MM.1S (cell line): ENCODE results near the gene ADAMTS19.

ENCODE experiments used
- DNase-seq: peaks from one replicate; pipeline ENCODE4 v3.0.0-alpha.2; 2015
- H2AFZ ChIP-seq: fragments of 300-600 bp; sonication (generic); 2 replicates; pipeline ENCODE4 v1.6.0; 2016; ENCODE audit warnings: antibody characterized with exemption, low read length
- H3F3A ChIP-seq: fragments of 300-600 bp; sonication (generic); 2 replicates; pipeline ENCODE4 v1.6.1; 2016; ENCODE audit warnings: mild to moderate bottlenecking, antibody characterized with exemption, low read length, moderate library complexity, mixed read lengths; ENCODE audit not compliant: insufficient read depth
- H3K27ac ChIP-seq: fragments of 300-600 bp; sonication (generic); 2 replicates; pipeline ENCODE4 v1.5.1; 2016; ENCODE audit warnings: mild to moderate bottlenecking, low read length
- H3K27me3 ChIP-seq: fragments of 300-600 bp; sonication (generic); replicated peaks from 2 replicates; pipeline ENCODE4 v1.6.0; 2016; ENCODE audit warnings: low read length; ENCODE audit not compliant: insufficient read depth
- H3K36me3 ChIP-seq: fragments of 300-600 bp; sonication (generic); replicated peaks from 2 replicates; pipeline ENCODE4 v1.6.1; 2016; ENCODE audit warnings: mild to moderate bottlenecking, low read length, mixed read lengths; ENCODE audit not compliant: insufficient read depth
- H3K4me1 ChIP-seq: fragments of 300-600 bp; sonication (generic); 2 replicates; pipeline ENCODE4 v1.6.1; 2016; ENCODE audit warnings: low read length, mixed read lengths
- H3K4me2 ChIP-seq: fragments of 300-600 bp; sonication (generic); 2 replicates; pipeline ENCODE4 v1.6.0; 2016; ENCODE audit warnings: low read depth, low read length
- H3K4me3 ChIP-seq: fragments of 300-600 bp; sonication (generic); 2 replicates; pipeline ENCODE4 v1.5.1; 2016; ENCODE audit warnings: low read length, mixed read lengths
- H3K79me2 ChIP-seq: fragments of 300-600 bp; sonication (generic); 2 replicates; pipeline ENCODE4 v1.6.1; 2016; ENCODE audit warnings: mixed run types, low read length, mixed read lengths
- H3K9ac ChIP-seq: fragments of 300-600 bp; sonication (generic); 2 replicates; pipeline ENCODE4 v1.6.1; 2016; ENCODE audit warnings: low read length, mixed read lengths
- H3K9me2 ChIP-seq: fragments of 300-600 bp; sonication (generic); replicated peaks from 2 replicates; pipeline ENCODE4 v1.6.1; 2016; ENCODE audit warnings: mild to moderate bottlenecking, low read length, mixed read lengths; ENCODE audit not compliant: insufficient read depth
- H3K9me3 ChIP-seq: fragments of 300-600 bp; sonication (generic); replicated peaks from 2 replicates; pipeline ENCODE4 v1.6.1; 2016; ENCODE audit warnings: mild to moderate bottlenecking, low read length, mixed read lengths; ENCODE audit not compliant: insufficient read depth
- H4K20me1 ChIP-seq: fragments of 300-600 bp; sonication (generic); 2 replicates; pipeline ENCODE4 v1.6.1; 2016; ENCODE audit warnings: mild to moderate bottlenecking, low read length, moderate library complexity, mixed read lengths; ENCODE audit not compliant: insufficient read depth
- EZH2 ChIP-seq: fragments of 300-600 bp; sonication (generic); optimal IDR thresholded peaks from 2 replicates; pipeline ENCODE3; 2017; ENCODE audit warnings: low read depth, mild to moderate bottlenecking, antibody characterized with exemption, low read length, mixed read lengths
- EZH2phosphoT487 ChIP-seq: fragments of 300-600 bp; sonication (generic); IDR thresholded peaks from 2 replicates; pipeline ENCODE4 v1.6.1; 2018; ENCODE audit warnings: antibody characterized with exemption, low read length
- TF ChIP-seq, protein P1 (sequence below): fragments of 300-600 bp; sonication (generic); IDR thresholded peaks from 2 replicates; pipeline ENCODE4 v1.5.1; 2016; ENCODE audit warnings: antibody characterized with exemption, low read length, mixed read lengths

The ADAMTS19 gene

GRCh38 chr5:129716235-129716634 lies 256.1 kb downstream of the ADAMTS19 start:
- no peaks in the 10 kb centered on the region for H3K79me2 ChIP-seq
- no peaks in the 10 kb centered on the region for H3K27me3 ChIP-seq
- H3K4me2 ChIP-seq, result no peak overlapping the region
- no peaks in the 10 kb centered on the region for H3K9me2 ChIP-seq
- H3K4me1 ChIP-seq, result no peaks in the 10 kb centered on the region
- TF ChIP-seq EZH2 (no peak), EZH2phosphoT487 (no peak)
- TF ChIP-seq, protein P1, sequence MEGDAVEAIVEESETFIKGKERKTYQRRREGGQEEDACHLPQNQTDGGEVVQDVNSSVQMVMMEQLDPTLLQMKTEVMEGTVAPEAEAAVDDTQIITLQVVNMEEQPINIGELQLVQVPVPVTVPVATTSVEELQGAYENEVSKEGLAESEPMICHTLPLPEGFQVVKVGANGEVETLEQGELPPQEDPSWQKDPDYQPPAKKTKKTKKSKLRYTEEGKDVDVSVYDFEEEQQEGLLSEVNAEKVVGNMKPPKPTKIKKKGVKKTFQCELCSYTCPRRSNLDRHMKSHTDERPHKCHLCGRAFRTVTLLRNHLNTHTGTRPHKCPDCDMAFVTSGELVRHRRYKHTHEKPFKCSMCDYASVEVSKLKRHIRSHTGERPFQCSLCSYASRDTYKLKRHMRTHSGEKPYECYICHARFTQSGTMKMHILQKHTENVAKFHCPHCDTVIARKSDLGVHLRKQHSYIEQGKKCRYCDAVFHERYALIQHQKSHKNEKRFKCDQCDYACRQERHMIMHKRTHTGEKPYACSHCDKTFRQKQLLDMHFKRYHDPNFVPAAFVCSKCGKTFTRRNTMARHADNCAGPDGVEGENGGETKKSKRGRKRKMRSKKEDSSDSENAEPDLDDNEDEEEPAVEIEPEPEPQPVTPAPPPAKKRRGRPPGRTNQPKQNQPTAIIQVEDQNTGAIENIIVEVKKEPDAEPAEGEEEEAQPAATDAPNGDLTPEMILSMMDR, result no peak
- H4K20me1 ChIP-seq, result no peaks in the 10 kb centered on the region
- no peaks in the 10 kb centered on the region for H3K36me3 ChIP-seq
- no peak for DNase-seq
- no peak overlapping the region for H3K9ac ChIP-seq
- no peak overlapping the region for H2AFZ ChIP-seq
- H3F3A ChIP-seq, result no peaks in the 10 kb centered on the region
- H3K4me3 ChIP-seq, result no peak overlapping the region
- H3K9me3 ChIP-seq, result no peaks in the 10 kb centered on the region
- H3K27ac ChIP-seq, result no peak overlapping the region

GRCh38 chr5:129716651-129717050 lies 256.6 kb downstream of the ADAMTS19 start:
- TF ChIP-seq EZH2 (no peak), EZH2phosphoT487 (no peak)
- TF ChIP-seq, protein P1, result no peak
- Histone ChIP-seq H3K27ac (no peak overlapping the region), H3K27me3 (no peaks in the 10 kb centered on the region), H3K4me1 (no peaks in the 10 kb centered on the region), H3K36me3 (no peaks in the 10 kb centered on the region), H4K20me1 (no peaks in the 10 kb centered on the region), H3K4me3 (no peak overlapping the region), H3K79me2 (no peaks in the 10 kb centered on the region), H3K9me3 (no peaks in the 10 kb centered on the region), H3K9me2 (no peaks in the 10 kb centered on the region), H3K9ac (no peak overlapping the region), H3K4me2 (no peak overlapping the region), H3F3A (no peaks in the 10 kb centered on the region), H2AFZ (no peak overlapping the region)
- DNase-seq, result no peak

DNA sequence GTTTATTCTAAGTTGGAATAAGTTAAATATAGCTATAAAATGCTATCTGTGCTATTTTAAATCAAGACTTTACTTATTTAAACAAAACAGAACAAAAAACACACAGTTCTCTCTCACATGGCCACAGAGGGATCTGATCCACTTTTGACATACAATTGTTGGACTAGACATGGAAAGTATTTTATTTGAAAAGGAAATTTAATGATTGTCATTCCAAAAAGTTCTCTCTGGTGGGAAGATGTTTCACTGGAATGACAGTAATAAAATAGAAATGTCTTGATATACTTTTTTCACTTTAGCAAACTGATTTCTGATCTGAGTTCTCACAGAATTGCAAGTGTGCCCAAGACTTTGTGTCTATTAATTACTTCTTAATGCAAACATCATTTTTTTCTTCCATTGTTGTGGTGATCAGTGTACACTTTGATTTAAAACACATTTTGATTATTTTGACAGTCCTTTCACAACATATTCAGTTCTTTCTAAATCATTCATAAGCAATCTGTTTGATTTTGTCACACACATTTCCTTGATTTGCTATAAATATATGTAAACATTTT lies 257.7 kb downstream of the ADAMTS19 start:
- TF ChIP-seq EZH2phosphoT487 (no peak), EZH2 (no peak)
- TF ChIP-seq, protein P1, result no peak

More for the DNA sequence above, 257.7 kb downstream of the ADAMTS19 start:
- Histone ChIP-seq H3K4me3 (no peak overlapping the region), H3K36me3 (no peaks in the 10 kb centered on the region), H4K20me1 (no peaks in the 10 kb centered on the region), H3K9me3 (no peaks in the 10 kb centered on the region), H3F3A (no peaks in the 10 kb centered on the region), H3K79me2 (no peaks in the 10 kb centered on the region), H3K27ac (no peak overlapping the region), H2AFZ (no peak overlapping the region), H3K4me2 (no peak overlapping the region), H3K9ac (no peak overlapping the region), H3K27me3 (no peaks in the 10 kb centered on the region), H3K9me2 (no peaks in the 10 kb centered on the region), H3K4me1 (no peaks in the 10 kb centered on the region)
- no peak for DNase-seq
